Stimulated activated CD8-positive, alpha-beta memory T cell treated with anti-CD3 and anti-CD28 coated beads, Interleukin-2, amount 100 ng/mL, for 1 hour (primary cell): ENCODE measurements around the gene ZBTB48.
"Not testable (repeated sequence)": the region's sequence is repeated elsewhere in the genome, so short reads cannot be mapped to it uniquely, and the experiment has no call there.

Experiments
- DNase-seq, 2 donors: peaks; one replicate each; pipeline ENCODE4 v3.0.0-alpha.2; 2020; ENCODE audit warnings: low read depth in 2 of 2

ZBTB48 gene

DNA sequence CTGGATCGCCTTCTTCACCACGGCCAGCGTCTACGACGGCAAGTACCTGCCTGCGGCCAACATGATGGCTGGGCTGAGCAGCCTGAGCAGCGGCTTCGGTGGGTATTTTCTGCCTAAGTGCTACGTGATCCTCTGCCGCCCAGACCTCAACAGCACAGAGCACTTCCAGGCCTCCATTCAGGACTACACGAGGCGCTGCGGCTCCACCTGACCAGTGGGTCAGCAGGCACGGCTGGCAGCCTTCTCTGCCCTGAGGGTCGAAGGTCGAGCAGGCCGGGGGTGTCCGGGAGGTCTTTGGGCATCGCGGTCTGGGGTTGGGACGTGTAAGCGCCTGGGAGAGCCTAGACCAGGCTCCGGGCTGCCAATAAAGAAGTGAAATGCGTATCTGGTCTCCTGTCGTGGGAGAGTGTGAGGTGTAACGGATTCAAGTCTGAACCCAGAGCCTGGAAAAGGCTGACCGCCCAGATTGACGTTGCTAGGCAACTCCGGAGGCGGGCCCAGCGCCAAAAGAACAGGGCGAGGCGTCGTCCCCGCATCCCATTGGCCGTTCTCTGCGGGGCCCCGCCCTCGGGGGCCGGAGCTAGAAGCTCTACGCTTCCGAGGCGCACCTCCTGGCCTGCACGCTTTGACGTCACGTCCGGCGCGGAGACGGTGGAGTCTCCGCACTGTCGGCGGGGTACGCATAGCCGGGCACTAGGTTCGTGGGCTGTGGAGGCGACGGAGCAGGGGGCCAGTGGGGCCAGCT is at the start of gene ZBTB48:
TSS of gene ZBTB48 (plus strand) at position 621 of the 745 bp plus-strand sequence. CDS start 616 bp downstream, outside the sequence.
- DNase-seq = peak; percentile 93 to 95

DNA sequence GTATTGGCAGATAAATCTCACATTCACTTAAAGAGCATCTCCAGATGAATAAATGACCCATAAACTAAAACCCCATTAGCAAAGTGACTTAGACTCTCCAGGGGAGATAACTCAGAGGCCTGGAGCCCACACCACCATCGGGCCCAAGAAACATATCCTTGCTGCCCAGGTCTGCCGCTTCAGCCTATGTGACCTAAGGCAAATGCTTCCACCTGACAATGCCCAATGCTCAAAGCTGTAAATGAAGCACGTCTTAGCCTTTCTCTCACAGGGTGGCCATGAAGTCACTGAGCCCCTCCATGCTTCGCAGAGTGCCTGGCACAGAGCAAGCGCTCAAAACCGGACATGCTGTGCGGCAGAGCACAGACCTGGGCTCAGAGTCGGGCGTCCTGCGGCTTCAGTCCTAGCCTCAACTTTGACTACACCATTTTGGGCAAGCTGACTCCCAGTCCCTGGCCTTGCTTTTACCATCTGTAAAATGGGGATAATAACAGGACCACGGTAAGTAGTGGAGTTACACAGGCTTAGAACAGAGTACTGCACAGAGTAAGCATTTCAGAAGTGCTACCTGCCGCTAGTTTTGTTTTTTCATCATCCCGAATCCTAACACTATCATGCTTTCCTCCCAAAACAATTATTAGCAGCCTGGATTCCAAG is 49.2 kb upstream of the ZBTB48 start:
- DNase-seq = no peak

DNA sequence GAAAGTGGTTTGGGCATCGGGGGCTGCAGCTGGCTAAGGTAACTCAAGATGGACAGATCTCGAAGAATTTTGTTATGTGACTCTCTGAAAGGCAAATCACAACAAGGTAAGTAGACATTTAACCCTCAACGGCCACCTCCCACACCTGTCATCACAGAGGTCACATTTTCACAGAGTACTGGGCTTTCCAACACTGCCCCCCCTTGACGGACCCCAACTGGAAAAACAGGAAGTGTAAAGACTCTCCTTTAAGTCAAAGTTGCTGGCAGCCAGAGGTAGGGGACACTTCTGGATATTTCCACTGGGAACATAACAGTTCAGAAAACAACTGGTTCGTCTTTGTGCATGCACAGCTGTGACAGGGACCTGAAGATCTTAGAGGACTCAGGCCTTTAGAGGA is 47.8 kb upstream of the ZBTB48 start:
- DNase-seq = no peak

DNA sequence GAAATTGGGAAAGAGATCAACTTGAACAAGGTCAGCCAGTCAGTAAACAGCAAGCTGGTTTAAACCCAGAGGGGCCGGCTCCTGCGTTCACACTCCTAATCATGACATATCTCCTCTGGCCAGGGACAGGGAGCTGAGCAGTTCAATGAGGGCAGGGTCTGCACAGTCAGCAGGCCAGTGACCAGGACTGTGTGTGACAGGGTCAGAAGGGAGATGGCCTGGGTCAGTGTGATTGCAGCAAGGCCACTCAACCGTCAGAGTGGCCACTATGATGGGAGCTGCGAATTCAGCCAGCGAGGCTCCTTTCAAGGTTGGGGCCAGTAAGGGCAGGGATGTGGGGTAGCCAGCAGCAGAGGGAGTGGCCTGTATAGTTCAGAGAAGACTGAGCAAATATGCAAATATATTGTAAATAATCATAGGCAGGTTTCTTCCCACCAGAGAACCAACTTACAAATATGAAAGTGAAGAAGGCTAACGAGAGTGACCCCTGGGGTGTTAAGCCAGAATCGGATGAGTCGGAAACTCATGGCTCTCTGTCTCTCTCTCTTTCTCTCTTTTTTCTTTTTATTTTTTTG is 45.5 kb upstream of the ZBTB48 start:
- no peak for DNase-seq

DNA sequence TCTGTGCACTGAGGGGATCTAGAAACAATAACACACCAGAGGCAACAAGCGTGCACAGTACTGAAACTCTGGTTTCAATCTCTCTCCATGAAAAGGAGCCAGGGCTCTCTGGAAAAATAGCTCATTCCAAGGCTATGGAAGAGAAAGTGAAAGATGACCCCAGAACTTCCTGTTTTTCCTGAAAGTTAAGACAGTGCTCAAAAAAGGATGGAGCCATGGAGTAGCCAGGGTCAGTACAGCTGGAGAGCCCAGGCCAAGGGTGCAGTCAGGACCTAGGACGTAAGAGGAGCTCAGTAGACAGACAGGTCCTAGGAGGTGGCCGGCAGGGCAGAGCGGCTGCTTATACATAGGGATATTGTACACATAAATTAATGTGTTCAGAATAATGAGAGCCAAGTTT is 44.6 kb upstream of the ZBTB48 start:
- no peak for DNase-seq

DNA sequence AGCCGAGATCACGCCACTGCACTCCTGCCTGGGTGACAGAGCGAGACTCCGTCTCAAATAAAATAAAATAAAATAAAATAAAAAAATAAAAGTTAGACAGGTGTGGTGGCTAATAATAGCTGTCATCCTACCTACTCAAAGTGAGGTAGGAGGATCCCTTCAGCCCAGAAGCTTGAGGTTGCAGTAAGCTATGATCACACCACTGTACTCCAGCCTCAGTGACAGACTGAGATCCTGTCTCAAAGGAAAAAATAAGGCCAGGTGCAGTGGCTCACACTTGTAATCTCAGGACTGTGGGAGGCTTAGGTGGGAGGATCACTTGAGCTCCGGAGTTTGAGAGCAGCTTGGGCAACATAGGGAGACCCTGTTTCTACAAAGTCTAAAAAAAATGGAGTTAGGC is 43.5 kb upstream of the ZBTB48 start:
- DNase-seq = no peak

DNA sequence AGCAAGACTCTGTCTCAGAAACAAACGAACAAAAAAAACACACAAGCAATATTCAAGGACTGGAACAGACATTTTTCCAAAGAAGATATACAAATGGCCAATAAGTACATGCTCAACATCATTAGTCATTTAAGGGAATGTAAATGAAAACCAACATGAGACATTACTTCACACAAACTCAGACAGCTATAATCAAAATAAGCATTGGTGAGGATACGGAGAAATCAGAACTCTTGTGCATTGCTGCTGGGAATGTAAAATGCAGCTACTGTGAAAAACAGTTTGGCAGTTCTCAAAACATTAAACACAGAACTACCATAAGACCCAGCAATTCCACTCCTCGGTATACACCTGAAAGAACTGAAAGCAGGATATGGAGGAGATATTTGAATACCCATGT is 40.8 kb upstream of the ZBTB48 start:
- no peak for DNase-seq

DNA sequence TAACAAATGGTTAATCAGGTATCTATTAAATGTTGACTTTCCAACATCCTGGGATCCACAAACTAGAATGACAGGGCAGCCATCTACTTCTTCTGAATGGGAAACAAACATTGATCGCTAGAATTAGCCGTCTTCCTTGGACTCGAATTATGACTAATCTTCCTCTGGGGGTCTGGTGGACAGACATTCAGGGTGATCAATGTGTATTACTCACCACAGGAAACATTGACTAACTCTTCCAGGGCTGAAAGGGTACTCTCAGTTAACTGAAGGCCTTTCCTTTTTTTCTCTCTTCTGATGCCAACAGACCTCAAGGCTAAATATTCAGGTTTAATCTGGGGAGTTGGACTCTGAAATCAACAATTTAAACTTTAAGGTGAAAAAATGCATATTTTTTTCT is 35.0 kb upstream of the ZBTB48 start:
- no peak for DNase-seq

DNA sequence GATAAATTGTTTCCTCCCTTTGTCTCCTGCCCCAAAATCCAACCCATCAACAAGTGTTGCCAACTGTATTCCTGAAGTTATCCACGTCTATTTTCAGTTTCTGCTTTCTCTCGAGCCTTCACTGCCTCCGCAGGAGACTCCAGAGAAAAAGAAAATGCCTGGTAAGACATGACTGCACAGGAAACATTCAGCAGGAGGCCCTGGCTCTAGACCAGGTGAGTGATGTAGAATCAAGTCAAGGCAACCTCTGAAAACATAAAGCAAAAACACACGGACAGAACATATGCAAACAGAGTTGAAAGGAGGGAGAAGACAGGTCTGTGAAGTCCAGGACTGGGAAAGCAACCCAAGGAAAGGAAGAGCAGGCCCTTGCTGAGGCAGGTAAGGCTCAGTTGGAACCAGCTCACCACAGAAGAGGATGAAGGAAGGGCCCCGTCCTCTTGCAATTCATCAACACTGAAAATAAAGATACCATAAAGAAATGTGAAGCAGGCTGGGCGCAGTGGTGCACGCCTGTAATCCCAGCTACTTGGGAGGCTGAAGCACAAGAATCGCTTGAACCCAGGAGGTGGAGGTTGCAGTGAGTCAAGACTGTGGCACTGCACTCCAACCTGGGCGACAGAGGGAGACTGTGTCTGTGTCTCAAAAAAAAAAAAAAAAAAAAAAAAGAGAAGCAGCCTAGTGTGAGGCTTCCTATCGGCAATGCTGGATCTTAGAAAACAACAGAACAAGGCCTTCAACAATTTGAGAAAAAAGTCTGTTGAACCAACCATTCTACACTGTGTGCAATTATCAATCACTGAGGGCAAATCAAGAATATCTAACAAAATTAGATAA is 34.3 kb upstream of the ZBTB48 start:
- no peak for DNase-seq

DNA sequence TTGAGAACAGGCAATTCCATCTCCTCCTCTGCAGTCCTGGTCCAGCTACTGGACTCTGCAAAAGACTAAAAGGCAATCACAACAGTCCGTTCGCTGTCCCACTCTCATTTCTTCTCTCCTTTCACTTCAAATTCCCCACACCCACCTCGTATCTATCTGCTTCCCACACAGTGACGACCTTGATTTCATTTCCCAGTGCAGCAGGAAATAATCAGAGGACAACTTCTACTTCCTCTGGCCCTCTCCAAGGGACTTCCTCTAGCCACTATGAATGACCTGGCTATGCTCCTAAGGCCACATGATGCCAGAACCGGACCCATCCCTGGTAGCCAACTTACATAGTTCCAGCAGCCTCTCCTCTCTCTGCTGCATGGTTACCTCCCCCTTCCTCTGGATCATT is 33.5 kb upstream of the ZBTB48 start:
- no peak for DNase-seq

DNA sequence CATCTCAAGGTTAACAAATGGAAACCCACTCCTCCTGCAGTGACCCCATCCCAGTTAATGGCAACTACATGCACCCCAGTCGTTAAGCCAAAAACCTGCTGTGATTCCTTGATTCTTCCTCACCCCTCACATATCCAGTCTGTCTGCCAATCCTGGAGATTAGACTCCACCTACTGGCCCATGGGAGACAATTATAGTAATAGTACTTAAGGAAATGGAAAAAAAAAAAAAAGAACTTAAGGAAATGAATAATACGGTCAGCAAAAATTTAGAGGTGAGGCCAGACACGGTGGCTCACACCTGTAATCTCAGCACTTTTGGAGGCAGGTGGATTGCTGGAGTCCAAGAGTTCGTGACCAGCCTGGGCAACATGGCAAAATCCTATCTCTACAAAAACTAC is 32.5 kb upstream of the ZBTB48 start:
- DNase-seq = no peak

DNA sequence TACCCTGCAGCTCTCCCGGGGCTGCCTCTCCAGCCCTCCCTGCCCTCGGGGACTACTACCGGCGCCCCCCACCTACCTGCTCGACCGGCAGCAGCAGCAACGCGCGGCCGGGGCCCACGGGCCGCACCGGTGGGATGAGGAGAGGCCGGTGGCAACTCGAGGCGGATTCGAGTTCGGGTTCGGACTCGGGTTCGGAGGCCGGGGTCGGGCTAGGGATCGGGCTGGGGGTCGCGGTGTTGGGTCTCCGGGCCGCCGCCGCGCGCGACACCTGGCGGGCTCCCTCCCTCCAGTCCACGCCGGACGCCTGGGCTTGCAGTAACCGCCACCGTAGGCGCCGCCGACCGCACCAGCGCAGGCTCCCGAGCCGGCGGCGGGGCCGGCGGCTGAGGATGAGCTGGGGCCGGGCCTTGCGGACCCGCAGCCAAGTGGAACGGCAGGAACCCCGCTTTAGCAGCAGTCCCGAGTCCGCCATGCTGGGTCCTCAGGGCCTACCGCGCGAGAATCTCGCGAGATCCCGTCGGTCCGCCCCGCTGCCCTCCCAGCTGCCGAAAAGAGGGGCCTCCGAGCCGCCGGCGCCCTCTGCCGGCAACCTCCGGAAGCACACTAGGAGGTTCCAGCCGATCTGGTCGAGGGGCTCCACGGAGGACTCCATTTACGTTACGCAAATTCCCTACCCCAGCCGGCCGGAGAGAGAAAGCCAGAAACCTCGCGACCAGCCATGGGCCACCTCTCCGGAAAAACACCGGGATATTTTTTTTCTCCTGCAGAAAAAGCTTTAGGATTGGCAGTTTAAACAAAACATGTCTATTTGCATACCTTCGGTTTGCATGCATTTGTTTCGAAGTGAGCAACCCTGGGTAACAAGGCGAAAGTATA is 25.5 kb upstream of the ZBTB48 start, which contains the start of gene NOL9:
TSS of gene NOL9 (minus strand) at position 483 of the 876 bp plus-strand sequence. CDS start at position 472, 11 bp downstream.
- DNase-seq = peak; percentile 87 to 91

DNA sequence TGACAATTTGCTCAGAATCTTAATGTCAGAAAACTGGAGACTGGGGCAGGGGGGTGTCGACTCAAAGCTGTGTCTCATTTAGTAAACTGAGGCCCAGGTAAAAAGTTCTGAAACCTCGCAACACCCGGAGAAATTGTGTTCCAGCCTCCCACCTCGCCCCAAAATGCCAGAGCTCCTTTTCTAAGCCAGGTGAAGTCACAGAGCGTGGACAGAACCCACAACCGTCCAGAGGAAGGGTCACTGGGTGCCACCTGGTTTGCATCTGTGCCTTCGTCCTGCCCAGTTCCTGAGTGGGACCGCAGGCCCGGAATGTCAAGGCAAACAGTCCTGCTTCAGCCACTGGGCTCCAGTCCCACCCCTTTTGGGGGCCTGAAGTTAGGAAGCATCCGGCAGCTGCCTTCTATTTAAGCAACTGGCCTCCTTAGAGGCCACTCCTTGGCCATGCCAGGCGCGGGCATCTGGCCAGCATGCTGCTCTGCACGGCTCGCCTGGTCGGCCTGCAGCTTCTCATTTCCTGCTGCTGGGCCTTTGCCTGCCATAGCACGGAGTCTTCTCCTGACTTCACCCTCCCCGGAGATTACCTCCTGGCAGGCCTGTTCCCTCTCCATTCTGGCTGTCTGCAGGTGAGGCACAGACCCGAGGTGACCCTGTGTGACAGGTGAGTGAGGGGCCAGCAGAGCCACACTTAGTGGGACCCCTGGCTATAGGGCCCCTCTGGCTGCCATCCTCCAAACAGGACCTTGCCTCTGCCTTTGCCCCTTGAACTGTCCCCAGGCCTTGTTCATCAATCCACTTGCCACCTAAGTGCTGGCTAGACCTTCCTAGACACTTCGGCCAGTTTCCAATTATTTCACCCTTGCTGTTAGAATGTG is 24.7 kb upstream of the ZBTB48 start, which contains the start of gene TAS1R1:
TSS of gene TAS1R1 (plus strand) at position 401 of the 872 bp plus-strand sequence. CDS start at position 468, 67 bp downstream.
- DNase-seq = no peak

DNA sequence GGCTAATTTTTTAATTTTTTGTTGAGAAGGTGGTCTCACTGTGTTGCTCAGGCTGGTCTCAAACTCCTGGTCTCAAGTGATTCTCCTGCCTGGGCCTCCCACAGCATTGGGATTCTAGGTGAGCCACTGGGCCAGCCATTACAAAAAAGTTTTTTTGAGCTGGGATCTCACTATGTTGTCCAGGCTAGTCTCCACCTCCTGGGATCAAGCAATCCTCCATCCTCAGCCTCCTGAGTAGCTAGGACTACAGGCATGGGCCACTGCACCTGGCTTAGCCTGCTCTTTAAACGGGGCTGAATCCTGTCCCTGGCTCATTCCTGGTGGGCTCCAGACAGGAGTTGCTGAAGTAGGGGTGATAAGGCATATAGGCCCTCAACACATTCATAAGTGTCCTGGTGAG is 22.2 kb upstream of the ZBTB48 start:
- DNase-seq = no peak

DNA sequence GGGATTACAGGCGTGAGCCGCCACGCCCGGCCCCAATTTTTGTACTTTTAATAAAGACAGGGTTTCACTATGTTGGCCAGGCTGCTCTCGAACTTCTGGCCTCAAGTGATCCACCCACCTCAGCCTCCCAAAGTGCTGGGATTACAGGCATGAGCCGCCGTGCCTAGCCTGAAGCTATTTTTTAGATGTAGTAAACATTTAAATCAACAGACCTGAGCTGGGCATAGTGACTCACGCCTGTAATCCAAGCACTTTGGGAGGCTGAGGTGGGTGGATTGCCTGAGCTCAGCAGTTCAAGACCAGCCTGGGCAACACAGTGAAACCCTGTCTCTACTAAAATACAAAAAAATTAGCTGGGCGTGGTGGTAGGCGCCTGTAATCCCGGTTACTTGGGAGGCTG is 20.6 kb upstream of the ZBTB48 start:
- DNase-seq = not testable (repeated sequence)

DNA sequence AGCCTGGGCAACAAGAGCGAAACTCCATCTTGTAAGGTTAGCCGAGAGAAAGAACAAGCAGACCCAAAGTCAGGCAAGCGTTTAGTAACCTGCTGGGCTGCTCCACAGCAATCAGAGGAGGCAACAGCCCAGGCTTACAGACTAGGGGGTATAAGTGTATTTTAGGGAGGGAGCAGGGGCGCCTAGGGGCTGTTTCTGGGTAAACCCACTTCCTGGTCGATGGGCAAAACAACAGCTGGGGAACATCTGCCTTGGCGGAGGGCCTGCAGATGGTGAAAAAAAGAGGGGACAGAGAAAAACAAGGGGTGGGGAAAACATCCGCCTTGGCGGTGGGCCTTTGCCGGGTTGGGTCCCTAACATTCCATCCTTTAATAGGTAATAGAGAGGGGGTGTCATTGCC is 19.5 kb upstream of the ZBTB48 start:
- no peak for DNase-seq

DNA sequence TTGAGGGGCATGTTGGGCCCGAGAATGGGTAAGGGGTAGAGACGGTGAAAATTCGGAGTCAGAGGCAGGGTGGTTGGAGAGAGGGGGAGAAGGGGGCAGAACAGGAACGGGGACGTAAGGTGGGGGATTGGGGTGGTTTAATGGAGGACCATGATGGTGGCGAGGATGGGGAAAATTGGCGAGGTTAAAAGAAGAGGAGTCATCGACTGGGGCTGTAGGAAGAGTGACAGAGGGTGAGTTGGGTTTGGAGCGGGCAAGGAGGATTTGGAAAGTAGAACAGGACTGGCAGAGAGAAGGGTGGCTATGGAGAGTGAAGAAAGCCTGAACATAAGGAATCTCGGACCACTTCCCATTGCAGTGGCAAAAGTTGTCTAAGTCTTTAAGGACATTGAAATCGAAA is 10.8 kb upstream of the ZBTB48 start:
- DNase-seq = no peak

DNA sequence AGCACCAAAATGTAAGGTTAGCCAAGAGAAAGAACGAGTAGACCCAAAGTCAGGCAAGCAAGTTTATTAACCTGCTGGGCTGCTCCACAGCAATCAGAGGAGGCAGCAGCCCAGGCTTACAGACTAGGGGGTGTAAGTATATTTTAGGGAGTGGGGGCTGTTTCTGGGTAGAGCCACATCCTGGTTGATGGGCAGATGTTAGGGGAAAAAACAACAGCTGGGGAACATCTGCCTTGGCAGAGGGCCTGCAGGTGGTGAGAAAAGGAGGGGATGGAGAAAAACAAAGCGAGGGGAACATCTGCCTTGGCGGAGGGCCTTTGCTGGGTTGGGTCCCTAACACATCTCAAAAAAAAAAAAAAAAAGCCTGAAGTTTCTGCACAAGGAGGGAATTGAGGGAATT is 9.7 kb upstream of the ZBTB48 start:
- no peak for DNase-seq

DNA sequence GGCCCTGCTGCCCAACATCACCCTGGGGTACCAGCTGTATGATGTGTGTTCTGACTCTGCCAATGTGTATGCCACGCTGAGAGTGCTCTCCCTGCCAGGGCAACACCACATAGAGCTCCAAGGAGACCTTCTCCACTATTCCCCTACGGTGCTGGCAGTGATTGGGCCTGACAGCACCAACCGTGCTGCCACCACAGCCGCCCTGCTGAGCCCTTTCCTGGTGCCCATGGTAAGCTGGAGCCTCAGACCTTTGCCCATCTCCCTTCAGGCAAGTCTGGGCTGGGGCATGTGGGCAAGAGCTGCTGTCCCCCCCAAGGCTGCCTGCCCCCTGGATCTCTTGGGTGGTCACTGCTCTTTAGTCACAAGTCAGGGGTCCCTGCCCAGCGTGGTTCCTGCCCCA is 8.8 kb upstream of the ZBTB48 start:
- no peak for DNase-seq
